Erythroblast (primary cell): ENCODE measurements around the gene CORO2B.

Experiments used
- DNase-seq, 2 experiments: peaks; one replicate each; lab custom pipeline; 2025; lab: John Stamatoyannopoulos, UW
- GATA1 ChIP-seq: IDR thresholded peaks from 2 replicates; pipeline ENCODE4 v1.6.1; 2011; ENCODE audit warnings: low read depth, mild to moderate bottlenecking, control low read depth, low read length, moderate library complexity
- POLR2A ChIP-seq: IDR thresholded peaks from 2 replicates; pipeline ENCODE4 v1.6.1; 2011; ENCODE audit warnings: mild to moderate bottlenecking, low read length

The CORO2B gene

GRCh38 chr15:68712886-68713285 is 134.1 kb downstream of the CORO2B start:
- no peak for DNase-seq
- TF ChIP-seq GATA1: no peak
- no peak for TF ChIP-seq POLR2A

DNA sequence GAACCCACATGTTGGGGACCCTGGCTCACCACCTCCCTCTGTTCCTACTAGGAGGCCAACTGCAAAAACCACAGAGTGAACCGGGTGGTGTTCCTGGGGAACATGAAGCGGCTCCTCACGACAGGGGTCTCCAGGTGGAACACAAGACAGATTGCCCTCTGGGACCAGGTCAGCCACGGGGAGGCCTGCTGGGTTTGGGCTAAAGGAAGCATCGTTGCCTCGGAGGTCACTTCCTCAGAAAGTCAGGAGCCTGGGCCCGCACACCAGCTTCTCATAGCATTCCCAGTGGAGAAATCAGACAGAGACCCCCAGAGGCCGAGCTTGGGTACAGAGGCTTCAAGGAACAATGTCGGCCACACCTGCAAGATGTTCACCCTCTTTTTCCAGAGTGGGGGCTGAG is 135.1 kb downstream of the CORO2B start:
- TF ChIP-seq GATA1: no peak
- TF ChIP-seq POLR2A: no peak
- no peak for DNase-seq

DNA sequence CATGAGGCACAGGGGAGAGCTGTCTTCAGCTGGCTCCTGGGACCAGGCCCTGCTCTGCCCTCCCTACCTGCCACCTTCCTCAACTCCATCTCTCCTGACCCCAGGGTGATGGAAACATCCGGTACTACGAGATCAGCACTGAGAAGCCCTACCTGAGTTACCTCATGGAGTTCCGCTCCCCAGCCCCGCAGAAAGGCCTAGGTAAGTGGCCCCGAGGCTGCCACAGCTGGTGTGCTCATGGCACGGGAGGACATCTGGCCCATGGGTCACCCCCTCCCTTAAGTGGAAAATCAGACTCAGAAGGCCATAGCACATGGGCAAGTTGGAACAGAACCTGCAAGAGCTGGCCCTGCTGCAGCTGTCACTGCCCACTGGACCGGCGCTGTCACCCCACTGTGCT is 136.3 kb downstream of the CORO2B start:
- TF ChIP-seq POLR2A (no peak), GATA1 (no peak)
- no peak for DNase-seq

DNA sequence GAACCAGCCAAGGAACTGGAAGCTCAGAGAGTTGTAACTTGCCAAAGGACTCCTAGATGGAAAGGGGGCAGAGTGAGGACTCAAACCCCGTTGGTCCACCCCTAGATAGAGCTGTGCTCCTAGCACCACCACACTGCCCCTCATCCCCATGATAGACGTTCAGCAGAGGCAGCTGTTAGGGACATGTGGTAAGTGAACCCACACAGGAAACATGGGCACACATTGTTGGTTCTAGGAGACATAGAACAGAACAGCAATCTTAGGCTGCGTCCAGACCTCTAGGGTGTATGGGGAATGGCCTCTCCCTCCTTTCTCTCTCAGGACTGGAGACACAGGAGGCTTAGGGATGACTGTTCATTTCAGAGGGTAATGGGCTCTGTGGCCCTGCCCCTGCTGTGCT is 139.2 kb downstream of the CORO2B start:
- DNase-seq: no peak
- TF ChIP-seq GATA1 (no peak), POLR2A (no peak)

DNA sequence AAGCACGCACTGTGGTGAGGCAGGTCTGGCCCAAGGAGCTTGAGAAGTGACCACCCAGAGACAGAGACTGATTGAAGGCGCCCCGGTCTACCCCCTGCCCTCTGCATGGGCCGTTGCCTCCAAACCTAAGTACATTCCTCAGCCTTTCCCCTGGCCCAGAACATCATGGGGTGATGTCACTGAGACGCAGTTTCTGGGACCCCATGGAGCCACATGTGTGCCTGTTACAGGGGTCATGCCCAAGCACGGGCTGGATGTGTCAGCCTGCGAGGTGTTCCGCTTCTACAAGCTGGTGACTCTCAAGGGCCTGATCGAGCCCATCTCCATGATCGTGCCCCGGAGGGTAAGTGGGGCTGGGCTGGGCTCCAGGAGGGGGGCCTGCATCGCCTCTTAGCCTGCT is 139.7 kb downstream of the CORO2B start:
- no peak for DNase-seq
- TF ChIP-seq POLR2A (no peak), GATA1 (no peak)

- no peak for DNase-seq
- no peak for TF ChIP-seq GATA1
These were observed 140.3 kb downstream of the CORO2B start for GRCh38 chr15:68719051-68719450.

GRCh38 chr15:68719672-68720071 is 140.9 kb downstream of the CORO2B start:
- TF ChIP-seq POLR2A (no peak), GATA1 (no peak)
- no peak for DNase-seq

GRCh38 chr15:68721886-68722285 is 143.1 kb downstream of the CORO2B start:
- no peak for TF ChIP-seq GATA1
- no peak for TF ChIP-seq POLR2A
- DNase-seq: no peak

DNA sequence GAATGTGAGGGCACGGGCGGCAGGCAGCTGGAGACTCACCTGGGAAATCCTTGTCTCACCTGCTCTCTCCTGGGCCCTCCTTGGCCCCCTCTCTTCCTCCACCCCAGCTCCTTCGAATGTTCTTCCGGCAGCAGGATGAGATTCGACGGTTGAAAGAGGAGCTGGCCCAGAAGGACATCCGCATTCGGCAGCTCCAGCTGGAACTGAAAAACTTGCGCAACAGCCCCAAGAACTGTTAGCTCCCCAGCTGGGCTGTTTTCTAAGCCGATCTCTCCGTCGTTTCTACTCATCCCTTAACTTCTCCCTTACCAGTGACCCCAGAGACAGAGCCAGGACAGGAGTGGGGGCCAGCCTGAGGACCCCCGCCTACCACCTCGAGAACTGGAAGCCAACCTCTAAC is 146.9 kb downstream of the CORO2B start:
- no peak for DNase-seq
- no peak for TF ChIP-seq POLR2A
- no peak for TF ChIP-seq GATA1

GRCh38 chr15:68726246-68726645 is 147.5 kb downstream of the CORO2B start:
- DNase-seq: no peak
- no peak for TF ChIP-seq POLR2A
- TF ChIP-seq GATA1: no peak

DNA sequence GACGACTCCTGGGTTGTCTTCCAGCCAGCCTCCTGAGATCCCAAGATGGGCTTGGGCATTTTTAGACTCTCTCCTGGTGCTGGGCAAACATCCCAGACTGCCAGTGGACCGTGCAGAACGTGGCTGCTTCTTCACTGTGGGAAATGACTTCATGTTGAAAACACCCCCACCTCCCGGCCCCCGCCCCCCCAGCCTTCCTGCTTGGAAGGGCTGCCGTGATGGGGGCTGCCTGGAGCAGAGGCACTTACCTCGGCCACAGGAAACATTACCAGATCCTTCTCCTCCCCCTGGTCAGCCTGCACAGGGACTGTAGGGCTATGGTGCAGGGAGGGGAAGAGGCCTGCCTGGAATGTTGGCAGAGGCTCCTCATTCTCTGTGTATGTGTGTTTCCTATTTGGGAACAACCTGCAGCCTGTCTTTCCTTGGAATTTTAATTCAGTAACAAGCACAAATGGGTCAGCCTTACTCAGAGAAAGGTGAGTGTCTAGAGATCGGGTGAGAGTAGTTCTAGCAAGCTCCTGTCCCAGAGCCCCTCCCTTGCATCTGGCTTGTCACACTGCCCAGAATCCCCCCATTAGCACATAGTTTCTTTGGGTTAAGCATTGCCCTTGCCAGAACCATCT is 151.1 kb downstream of the CORO2B start:
- no peak for TF ChIP-seq POLR2A
- no peak for TF ChIP-seq GATA1
- DNase-seq: peak in 1 of 2 experiments; percentile 50

DNA sequence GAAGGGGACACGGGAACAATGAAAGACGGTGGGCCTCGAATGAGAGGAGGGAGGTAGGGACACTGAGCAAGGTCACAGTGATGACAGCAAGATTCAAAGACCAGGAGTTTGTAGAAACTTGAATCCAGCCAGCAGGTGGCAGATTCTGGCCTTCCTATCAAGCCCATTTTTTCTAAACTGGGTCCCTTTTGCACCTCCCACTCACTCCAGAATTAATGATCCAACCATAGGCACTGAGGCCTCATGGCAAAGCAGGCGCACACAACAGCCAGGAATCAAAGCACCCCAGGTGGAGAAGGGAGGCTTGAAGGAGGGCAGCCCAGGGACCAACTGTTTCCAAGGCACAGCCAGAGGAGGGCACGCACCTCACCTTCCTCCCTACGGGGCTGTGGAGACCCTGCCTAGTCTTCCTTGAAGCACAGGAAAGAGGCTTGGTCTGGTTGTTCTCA is 151.7 kb downstream of the CORO2B start:
- no peak for TF ChIP-seq GATA1
- TF ChIP-seq POLR2A: no peak
- DNase-seq: peak; percentile 64 to 65

GRCh38 chr15:68730976-68731897 is 152.4 kb downstream of the CORO2B start:
- no peak for DNase-seq
- TF ChIP-seq GATA1: no peak
- no peak for TF ChIP-seq POLR2A

- no peak for TF ChIP-seq GATA1
- TF ChIP-seq POLR2A: no peak
- DNase-seq: no peak
These were observed 153.7 kb downstream of the CORO2B start for GRCh38 chr15:68732451-68732850.
